GM12878 (cell line): Measurements from ENCODE around the gene FOS. TPM values are rescaled to one million over a fixed set of nuclear protein-coding genes. Genes with fewer than 3 reads are reported as not detected.

Experiments used
- ATF7 ChIP-seq: fragments of 450-650 bp; IDR thresholded peaks from 2 replicates; pipeline ENCODE4 v1.6.1; 2016; ENCODE audit warnings: low read depth, mild to moderate bottlenecking
- BACH1 ChIP-seq: fragments of 450-650 bp; IDR thresholded peaks from 2 replicates; pipeline ENCODE4 v1.6.1; 2017; ENCODE audit warnings: mild to moderate bottlenecking, borderline replicate concordance
- BCL3 ChIP-seq: IDR thresholded peaks from 2 replicates; pipeline ENCODE4 v1.6.1; 2011; ENCODE audit warnings: borderline replicate concordance, low read depth, mild to moderate bottlenecking, moderate library complexity, low read length; ENCODE audit not compliant: insufficient read depth, poor library complexity, severe bottlenecking
- CREB1 ChIP-seq: IDR thresholded peaks from 2 replicates; pipeline ENCODE4 v1.6.1; 2012; ENCODE audit warnings: low read depth, mild to moderate bottlenecking, inconsistent platforms
- CTCF ChIP-seq, 3 experiments: IDR thresholded peaks in 2 of 3; conservative IDR thresholded peaks in 1 of 3; 2 replicates each; pipeline ENCODE4 v1.5.1; 2011; ENCODE audit warnings: low read depth in 3 of 3, low read length in 3 of 3, mild to moderate bottlenecking in 3 of 3, control low read depth in 2 of 3, moderate library complexity in 2 of 3, inconsistent platforms in 1 of 3, mixed read lengths in 1 of 3; ENCODE audit not compliant: control insufficient read depth in 2 of 3, insufficient read depth in 1 of 3; ENCODE audit errors: extremely low read depth in 1 of 3
- DPF2 ChIP-seq: fragments of 450-650 bp; IDR thresholded peaks from 2 replicates; pipeline ENCODE4 v1.6.1; 2017; ENCODE audit warnings: mild to moderate bottlenecking
- ELK1 ChIP-seq: IDR thresholded peaks from 2 replicates; pipeline ENCODE4 v1.6.1; 2012; ENCODE audit warnings: low read depth, low read length, improper control_type of control experiment
- NFYB ChIP-seq: IDR thresholded peaks from 2 replicates; pipeline ENCODE4 v1.6.1; 2011; ENCODE audit warnings: low read depth, mild to moderate bottlenecking, low read length, improper control_type of control experiment, moderate library complexity; ENCODE audit not compliant: insufficient read depth
- NKRF ChIP-seq: fragments of 450-650 bp; conservative IDR thresholded peaks from 2 replicates; pipeline ENCODE4 v1.6.1; 2017; ENCODE audit warnings: mild to moderate bottlenecking, moderate library complexity
- POU2F2 ChIP-seq: IDR thresholded peaks from 3 replicates; pipeline ENCODE4 v1.6.1; 2011; ENCODE audit warnings: low read depth, mild to moderate bottlenecking, low read length, borderline replicate concordance
- RB1 ChIP-seq: fragments of 450-650 bp; formaldehyde crosslinking; IDR thresholded peaks from 2 replicates; pipeline ENCODE4 v1.6.1; 2017; ENCODE audit warnings: mild to moderate bottlenecking, borderline replicate concordance
- STAT3 ChIP-seq: IDR thresholded peaks from 2 replicates; pipeline ENCODE4 v1.6.1; 2011; ENCODE audit warnings: low read depth, low read length, improper control_type of control experiment
- WRNIP1 ChIP-seq: IDR thresholded peaks from 2 replicates; pipeline ENCODE4 v1.6.1; 2011; ENCODE audit warnings: low read depth, low read length, improper control_type of control experiment, borderline replicate concordance
- YY1 ChIP-seq: IDR thresholded peaks from 2 replicates; pipeline ENCODE4 v1.6.1; 2011; ENCODE audit warnings: low read depth, mild to moderate bottlenecking, low read length
- ZNF384 ChIP-seq: IDR thresholded peaks from 2 replicates; pipeline ENCODE4 v1.6.1; 2012; ENCODE audit warnings: low read depth, mild to moderate bottlenecking, low read length, improper control_type of control experiment, borderline replicate concordance
- polyA plus RNA-seq, 11 experiments: library from polyadenylated mRNA; depleted of rRNA in 4 of 11; unstranded in 6 of 11; stranded (reverse) in 5 of 11; fragments of >200 nt; fragmentation: Nextera tagmentation in 4 of 11; fragmentation: Illumina TruSeq in 1 of 11; extraction: Ambion mirVana in 4 of 11; extraction: Trizol in 1 of 11; gene quantifications; 1 replicate in 1 of 11; 2 replicates in 10 of 11; pipeline versions ENCODE4 v1.2.1 to v1.2.3, GENCODE V29; 2011 to 2016; ENCODE audit warnings: inconsistent platforms in 2 of 11, missing spikeins in 2 of 11, low read depth in 1 of 11
- total RNA-seq, 4 experiments: library from RNA; depleted of rRNA in 3 of 4; stranded (reverse); fragments of >200 nt in 3 of 4; fragmentation: Illumina TruSeq in 1 of 4; extraction: Trizol in 1 of 4; gene quantifications; 2 replicates each; pipeline versions ENCODE4 v1.2.1 to v1.2.3, GENCODE V29; 2013 to 2021
- TF ChIP-seq, protein P1 (sequence below): IDR thresholded peaks from 2 replicates; pipeline ENCODE4 v1.6.1; 2012; ENCODE audit warnings: improper control_type of control experiment, low read depth, low read length; ENCODE audit not compliant: insufficient replicate concordance

FOS gene
- total and polyA plus RNA-seq, 10 of the 15 experiments (the other 5 are each of a cell fraction or from before 2014, with no cell fraction given): 0.02 to 0.95 (median 0.38) TPM

DNA sequence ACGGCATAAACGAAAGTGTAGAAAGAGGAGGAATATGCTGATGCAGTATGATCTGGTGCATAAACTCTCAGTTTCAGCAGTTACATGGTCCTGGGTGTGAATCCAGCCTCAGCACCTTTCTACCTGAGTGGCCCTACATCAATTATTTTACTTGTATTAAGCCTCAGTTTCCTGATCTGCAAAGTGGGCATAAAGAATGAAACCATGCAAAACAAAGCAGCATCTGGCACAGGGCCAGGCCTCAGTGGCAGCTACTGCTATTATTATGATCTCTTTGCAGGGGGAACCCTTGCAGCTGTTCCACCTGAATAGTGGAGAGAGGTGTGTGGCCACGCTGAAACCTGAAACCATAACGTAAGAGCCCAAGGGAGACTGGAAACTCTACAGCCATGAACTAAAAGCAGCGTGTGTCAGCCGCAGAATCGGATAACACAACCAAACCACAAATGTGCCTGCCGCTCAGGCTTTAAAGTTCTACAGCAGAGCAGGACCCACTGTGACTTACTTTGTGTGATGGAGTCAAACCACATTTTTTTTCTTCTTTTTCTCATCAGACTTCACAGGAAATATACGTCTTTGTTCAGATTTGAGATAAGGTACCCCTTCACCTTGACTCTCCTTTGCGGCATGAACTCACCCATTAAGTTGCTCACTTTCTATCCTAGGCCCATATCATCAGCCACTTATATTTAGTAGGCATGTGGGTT is 29.2 kb upstream of the FOS start (continued):
- TF ChIP-seq CTCF (IDR thresholded peaks at IDR 0.05 in 2 of 3, conservative IDR thresholded peaks at IDR 0.05 in 1 of 3; ENCODE audit: control insufficient read depth in 2 of 3, extremely low read depth in 1 of 3, insufficient read depth in 1 of 3, low read depth in 3 of 3, low read length in 3 of 3) (no peak), ELK1 (0 out of 2 replicates have a peak, but pooled peaks have one; percentile 12), STAT3 (no peak), RB1 (no peak), ATF7 (peak; percentile 97), BACH1 (no peak), CREB1 (peak; percentile 82), DPF2 (peak; percentile 90), WRNIP1 (no peak), ZNF384 (peak; percentile 75; the same call in 1 of the 2 replicates), NKRF (no peak), YY1 (peak; percentile 48; the same call in 1 of the 2 replicates), POU2F2 (peak; percentile 81; the same call in 2 of the 3 replicates), NFYB (0 out of 2 replicates have a peak, but pooled peaks have one; percentile 19), BCL3 (no peak)
- TF ChIP-seq, protein P1, sequence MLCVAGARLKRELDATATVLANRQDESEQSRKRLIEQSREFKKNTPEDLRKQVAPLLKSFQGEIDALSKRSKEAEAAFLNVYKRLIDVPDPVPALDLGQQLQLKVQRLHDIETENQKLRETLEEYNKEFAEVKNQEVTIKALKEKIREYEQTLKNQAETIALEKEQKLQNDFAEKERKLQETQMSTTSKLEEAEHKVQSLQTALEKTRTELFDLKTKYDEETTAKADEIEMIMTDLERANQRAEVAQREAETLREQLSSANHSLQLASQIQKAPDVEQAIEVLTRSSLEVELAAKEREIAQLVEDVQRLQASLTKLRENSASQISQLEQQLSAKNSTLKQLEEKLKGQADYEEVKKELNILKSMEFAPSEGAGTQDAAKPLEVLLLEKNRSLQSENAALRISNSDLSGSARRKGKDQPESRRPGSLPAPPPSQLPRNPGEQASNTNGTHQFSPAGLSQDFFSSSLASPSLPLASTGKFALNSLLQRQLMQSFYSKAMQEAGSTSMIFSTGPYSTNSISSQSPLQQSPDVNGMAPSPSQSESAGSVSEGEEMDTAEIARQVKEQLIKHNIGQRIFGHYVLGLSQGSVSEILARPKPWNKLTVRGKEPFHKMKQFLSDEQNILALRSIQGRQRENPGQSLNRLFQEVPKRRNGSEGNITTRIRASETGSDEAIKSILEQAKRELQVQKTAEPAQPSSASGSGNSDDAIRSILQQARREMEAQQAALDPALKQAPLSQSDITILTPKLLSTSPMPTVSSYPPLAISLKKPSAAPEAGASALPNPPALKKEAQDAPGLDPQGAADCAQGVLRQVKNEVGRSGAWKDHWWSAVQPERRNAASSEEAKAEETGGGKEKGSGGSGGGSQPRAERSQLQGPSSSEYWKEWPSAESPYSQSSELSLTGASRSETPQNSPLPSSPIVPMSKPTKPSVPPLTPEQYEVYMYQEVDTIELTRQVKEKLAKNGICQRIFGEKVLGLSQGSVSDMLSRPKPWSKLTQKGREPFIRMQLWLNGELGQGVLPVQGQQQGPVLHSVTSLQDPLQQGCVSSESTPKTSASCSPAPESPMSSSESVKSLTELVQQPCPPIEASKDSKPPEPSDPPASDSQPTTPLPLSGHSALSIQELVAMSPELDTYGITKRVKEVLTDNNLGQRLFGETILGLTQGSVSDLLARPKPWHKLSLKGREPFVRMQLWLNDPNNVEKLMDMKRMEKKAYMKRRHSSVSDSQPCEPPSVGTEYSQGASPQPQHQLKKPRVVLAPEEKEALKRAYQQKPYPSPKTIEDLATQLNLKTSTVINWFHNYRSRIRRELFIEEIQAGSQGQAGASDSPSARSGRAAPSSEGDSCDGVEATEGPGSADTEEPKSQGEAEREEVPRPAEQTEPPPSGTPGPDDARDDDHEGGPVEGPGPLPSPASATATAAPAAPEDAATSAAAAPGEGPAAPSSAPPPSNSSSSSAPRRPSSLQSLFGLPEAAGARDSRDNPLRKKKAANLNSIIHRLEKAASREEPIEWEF: peak; percentile 25
